Stimulated activated CD4-positive, alpha-beta T cell treated with anti-CD3 and anti-CD28 coated beads, Interleukin-12 subunit alpha, Interleukin-12 subunit beta, amount 100 ng/mL, for 24 hours (primary cell): Measurements from ENCODE around the gene ZHX3.
"Not testable (repeated sequence)": the region's sequence is repeated elsewhere in the genome, so short reads cannot be mapped to it uniquely, and the experiment has no call there.

ENCODE experiments used
- DNase-seq, 2 experiments: peaks; one replicate each; pipeline ENCODE4 v3.0.0-alpha.2; 2020; ENCODE audit warnings: low read depth in 2 of 2

The ZHX3 gene

DNA sequence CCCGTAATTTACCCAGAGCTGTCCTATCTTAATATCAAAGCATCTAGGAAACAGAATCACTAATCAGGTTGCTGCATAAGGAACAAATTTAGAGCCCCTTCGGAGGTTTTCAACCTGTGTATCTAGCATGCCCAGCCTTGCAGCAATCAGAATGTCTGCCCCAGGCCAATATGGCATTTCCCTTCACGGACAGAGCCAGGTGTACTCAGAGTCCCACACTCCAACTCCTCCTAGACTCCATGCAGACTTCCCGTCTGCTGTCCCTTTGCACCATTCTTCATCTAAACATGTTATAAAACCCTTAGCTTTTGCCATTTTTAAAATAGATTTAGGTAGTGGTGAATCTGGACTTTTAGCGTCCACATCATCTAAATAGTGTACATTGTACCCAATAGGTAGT lies 61.0 kb downstream of the ZHX3 start:
- no peak for DNase-seq

DNA sequence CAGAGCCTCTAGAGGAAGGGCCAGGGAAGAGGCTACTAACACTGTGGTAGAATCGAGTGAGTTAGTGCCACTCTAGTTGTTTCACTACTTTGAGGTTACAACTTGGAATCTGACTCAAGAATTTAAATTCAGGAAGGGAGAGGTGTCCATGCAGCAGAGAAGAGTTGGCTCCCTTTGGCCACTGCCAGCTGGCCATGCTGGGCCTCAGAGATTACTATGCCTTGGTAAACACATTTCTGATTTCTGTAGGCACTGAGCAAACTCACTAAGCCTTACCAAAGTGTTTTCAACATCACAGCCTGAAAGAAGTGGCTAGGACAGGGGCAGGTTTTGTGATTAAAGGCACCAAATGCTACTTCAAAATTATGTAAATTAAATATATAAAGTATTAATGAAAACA lies 61.9 kb downstream of the ZHX3 start:
- no peak for DNase-seq

GRCh38 chr20:41249411-41250281 lies 67.9 kb downstream of the ZHX3 start:
- DNase-seq: no peak

DNA sequence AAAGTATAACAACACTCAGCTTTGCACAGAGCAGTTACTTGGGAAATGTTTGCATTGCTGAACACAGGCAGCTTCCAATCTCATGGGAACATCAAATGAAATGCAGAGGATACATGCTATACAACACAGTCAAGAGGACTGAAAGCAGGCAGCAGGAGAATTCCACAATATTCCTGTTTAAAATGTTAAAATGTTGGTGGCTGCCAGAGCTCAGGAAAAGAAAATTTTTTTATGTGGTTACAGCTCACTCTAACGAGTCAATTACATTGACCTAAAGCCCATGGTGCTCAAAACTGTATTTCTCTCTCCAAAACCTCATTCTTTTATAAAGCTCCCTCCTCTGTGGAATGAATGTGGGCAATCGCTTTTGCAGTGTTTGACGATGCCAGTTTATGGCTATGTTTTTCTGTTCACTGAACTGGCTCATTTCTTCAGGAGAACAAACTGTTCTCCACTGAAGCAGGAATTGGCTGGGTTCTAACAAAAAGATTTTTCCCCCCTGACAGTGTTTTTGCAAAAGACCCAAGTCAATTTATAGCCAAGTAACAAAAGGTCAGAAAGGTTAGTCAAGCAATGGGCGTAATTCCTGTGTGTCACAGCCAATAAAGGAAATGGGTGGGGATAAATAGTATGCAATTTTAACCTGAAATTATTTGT lies 69.0 kb downstream of the ZHX3 start:
- no peak for DNase-seq

DNA sequence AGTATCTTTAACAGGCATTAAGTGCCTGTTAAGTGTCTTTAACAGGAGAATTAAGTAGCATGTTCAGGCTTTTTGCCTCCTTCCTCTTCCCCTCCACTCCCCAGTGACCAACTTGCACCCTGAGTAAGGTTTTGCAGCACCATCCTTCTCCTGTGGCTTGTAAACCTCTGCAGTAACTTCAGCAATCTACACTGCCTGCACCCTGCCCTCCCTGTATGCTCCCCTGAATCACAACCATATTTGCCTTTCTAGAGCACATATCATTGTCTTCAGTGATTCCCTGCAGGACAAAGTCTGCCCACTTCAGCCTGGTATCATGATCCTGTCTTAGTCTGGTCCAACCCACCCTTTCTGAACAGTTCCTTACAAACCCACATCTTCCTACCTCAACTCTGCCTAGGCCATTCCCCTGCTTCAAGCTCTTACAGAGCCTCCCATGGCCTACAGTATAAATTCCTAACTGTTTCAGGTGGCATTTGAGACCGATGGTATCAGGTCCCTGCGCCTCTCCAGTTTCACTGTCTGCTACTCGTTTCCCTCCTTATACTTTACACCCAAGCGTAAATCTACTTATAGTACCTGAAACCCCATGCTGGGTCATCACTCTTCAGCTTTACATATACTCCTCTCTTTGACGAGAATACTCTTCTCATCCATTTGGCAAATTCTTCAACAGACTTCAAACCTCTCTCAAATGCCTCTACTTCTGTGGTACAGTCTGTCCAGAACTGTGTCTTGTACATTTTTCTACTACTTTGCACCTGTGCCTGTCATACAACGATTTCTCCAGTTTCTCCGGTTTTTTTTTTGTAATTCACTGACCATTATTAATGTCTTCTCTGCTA lies 69.8 kb downstream of the ZHX3 start:
- no peak for DNase-seq

DNA sequence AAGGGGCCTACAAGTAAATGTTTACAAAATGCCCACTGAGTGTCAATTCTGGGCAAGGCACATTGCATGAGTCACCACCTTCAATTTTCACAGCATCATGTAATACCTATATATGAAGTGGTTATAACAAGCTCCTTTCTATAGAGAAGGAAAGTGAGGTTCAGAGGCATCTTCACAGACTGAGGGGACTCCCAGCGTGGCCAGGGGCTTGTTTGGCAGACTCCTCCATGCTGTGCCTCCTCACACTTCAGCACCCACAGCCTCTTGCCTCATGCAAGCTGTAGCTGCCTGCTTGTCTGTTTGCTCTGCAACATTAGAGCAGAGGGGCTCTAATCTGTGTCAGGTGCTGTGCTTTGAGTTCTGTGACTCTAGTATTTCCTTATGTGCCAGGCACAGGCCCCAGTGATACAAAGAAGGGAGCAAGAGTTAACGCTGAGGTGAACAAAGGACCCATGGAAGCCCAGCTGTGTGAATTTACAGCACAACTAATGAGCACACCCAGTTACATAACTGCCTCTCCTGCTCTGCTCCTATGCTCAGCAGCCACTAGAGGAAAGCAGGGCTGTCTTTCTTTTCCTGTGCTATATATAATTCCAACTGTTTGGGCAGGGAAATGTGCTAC lies 72.3 kb downstream of the ZHX3 start:
- no peak for DNase-seq

GRCh38 chr20:41242807-41243206 lies 74.7 kb downstream of the ZHX3 start:
- no peak for DNase-seq

- DNase-seq: no peak
Measured at GRCh38 chr20:41242352-41242751, 75.2 kb downstream of the ZHX3 start.

GRCh38 chr20:41237233-41237632 lies 80.3 kb downstream of the ZHX3 start:
- DNase-seq: not testable (repeated sequence)

DNA sequence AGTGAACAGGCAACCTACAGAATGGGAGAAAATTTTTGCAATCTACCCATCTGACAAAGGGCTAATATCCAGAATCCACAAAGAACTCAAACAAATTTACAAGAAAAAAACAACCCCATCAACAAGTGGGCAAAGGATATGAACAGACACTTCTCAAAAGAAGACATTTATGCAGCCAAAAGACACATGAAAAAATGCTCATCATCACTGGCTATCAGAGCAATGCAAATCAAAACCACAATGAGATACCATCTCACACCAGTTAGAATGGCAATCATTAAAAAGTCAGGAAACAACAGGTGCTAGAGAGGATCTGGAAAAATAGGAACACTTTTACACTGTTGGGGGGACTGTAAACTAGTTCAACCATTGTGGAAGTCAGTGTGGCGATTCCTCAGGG lies 80.7 kb downstream of the ZHX3 start:
- not testable (repeated sequence) for DNase-seq

DNA sequence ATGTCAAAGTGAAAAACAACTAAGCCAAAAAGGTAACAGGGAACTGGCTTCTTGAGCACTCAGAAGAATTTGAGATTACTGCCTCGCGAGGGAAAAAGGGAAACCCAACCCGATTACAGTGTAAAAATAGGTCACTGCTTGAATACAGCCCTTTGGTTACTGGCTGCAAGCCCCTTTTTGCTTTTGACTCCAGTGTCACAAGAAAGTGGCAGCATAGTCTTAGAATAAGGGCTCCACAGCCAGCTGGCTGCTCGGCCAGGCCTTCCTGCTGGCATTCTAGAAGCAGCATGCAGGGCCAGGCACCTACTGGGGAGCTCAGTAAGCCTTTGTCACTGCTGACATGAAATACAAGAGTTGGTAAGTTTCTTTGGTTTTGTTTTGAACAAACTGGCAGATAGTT lies 83.0 kb downstream of the ZHX3 start:
- no peak for DNase-seq

DNA sequence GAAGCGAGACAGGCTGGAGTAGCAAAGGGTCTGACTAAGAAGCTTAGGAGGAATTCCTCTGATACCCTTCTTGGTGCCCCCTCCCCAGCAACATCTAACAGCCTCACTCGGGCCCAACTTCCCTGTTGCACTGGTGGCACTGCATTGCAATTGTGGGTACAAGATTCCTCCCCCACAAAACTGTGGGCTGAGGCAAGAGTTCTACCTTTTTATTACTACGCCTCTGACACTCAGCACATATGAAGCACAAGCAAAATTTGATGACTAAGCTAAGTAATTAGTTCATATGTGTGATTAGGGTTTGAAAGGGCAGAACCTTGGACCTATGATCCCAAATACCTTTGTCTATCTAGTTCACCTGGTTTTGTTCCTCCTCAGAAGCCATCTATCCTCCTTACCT lies 83.5 kb downstream of the ZHX3 start:
- DNase-seq: no peak

- no peak for DNase-seq
Measured at GRCh38 chr20:41232973-41233926, 84.3 kb downstream of the ZHX3 start.

GRCh38 chr20:41231136-41231535 lies 86.4 kb downstream of the ZHX3 start:
- no peak for DNase-seq

- DNase-seq: no peak
Measured at GRCh38 chr20:41230136-41230535, 87.4 kb downstream of the ZHX3 start.

DNA sequence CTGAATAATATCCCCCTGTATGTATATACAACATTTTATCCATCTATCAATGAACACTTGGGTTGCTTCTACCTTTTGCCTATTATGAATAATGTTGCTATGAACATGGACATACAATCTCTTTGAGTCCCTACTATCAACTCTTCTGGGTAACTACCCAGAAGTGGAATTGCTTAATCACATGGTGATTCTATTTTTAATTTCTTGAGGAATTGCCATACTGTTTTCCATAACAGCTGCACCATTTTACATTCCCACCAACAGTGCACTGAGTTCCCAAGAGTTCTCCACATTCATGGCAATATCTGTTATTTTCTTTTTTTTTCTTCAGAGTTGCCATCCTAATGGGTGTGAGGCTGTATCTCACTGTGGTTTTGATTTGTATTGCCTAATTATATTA lies 88.3 kb downstream of the ZHX3 start:
- no peak for DNase-seq

GRCh38 chr20:41228858-41229257 lies 88.7 kb downstream of the ZHX3 start:
- no peak for DNase-seq

DNA sequence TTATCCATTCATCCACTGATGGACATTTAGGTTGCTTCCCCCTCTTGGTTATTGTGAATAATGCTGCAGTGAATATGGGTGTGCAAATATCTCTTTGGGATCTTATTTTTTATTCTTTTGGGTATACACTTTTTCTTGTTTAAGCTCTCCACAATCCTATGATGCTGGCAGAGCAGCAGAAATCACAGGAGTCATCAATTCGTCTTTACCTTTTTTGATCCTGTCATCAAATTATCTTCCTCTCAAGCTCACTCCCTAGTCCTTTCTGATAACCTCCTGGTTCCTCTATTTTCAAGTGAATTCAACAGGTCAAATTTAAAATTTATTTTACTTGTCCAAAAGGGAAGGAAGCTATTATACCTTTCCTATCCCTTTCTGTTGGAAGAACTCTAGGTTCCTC lies 91.1 kb downstream of the ZHX3 start:
- DNase-seq: no peak

- DNase-seq: no peak
Measured at GRCh38 chr20:41225091-41225490, 92.4 kb downstream of the ZHX3 start.

DNA sequence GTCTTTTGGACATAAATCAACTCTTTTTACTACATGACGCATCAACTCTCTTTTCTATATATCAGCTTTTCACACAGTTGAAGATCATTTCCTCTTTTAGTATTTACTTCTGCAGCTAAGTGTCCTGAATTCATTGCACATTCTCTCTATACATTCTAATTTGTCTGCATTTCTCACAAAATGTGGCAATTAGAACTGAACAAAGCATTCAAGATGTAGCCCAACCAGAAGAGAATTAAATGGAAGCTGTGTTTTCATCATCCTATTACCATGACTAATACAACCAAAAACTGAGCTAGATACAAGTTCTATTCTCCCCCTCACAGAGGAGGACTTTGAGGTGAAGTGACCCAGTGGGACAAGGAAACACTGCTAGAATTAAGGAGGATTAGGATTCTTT lies 93.2 kb downstream of the ZHX3 start:
- DNase-seq: no peak

DNA sequence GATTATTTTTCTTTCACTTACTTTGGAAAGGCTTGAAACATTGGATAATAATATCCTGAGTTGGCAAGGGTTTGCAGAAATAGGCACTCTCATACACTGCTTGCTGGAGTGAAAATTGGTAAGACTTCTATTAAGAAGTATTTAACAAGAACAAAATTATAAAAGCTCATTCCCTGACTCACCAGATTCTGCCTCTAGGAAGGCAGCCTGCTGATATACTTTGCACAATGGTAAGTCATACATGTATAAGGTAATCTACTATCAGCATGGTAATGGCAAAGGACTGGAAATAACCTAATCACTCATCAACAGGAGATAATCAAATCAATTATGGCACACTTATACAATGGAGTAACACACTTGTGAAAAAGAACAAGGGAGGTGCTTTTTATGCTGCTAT lies 94.4 kb downstream of the ZHX3 start:
- DNase-seq: no peak
